Astrocyte (in vitro differentiated cells and primary cell): ENCODE results near the gene ALPI. TPM values are rescaled to one million over a fixed set of nuclear protein-coding genes. Genes with fewer than 3 reads are reported as not detected.
"Not testable (repeated sequence)": the region's sequence is repeated elsewhere in the genome, so short reads cannot be mapped to it uniquely, and the experiment has no call there.

Experiments
- DNase-seq: peaks from one replicate; pipeline ENCODE4 v3.0.0-alpha.2; 2010; ENCODE audit warnings: low read depth
- FAIRE-seq: peaks from 2 replicates; lab custom pipeline; 2011; peaks lifted over from hg19 to GRCh38; lab: Jason Lieb, UNC
- H2AFZ ChIP-seq: 2 replicates; pipeline ENCODE4 v1.6.0; 2012; ENCODE audit warnings: low read depth, low read length, inconsistent platforms
- H3K27ac ChIP-seq: 2 replicates; pipeline ENCODE4 v1.5.1; 2011; ENCODE audit warnings: low read depth, low read length, inconsistent platforms
- H3K27me3 ChIP-seq: 2 replicates; pipeline ENCODE4 v1.6.0; 2011; ENCODE audit warnings: low read length, inconsistent platforms; ENCODE audit not compliant: insufficient read depth
- H3K36me3 ChIP-seq: 2 replicates; pipeline ENCODE4 v1.5.1; 2011; ENCODE audit warnings: low read length, inconsistent platforms; ENCODE audit not compliant: insufficient read depth
- H3K4me1 ChIP-seq: 2 replicates; pipeline ENCODE4 v1.5.1; 2011; ENCODE audit warnings: low read length, inconsistent platforms; ENCODE audit not compliant: insufficient read depth
- H3K4me2 ChIP-seq: 2 replicates; pipeline ENCODE4 v1.6.0; 2012; ENCODE audit warnings: low read length, inconsistent platforms
- H3K4me3 ChIP-seq: 2 replicates; pipeline ENCODE4 v1.5.1; 2011; ENCODE audit warnings: low read depth, mild to moderate bottlenecking, low read length, inconsistent platforms; ENCODE audit not compliant: insufficient read depth
- H3K79me2 ChIP-seq: 2 replicates; pipeline ENCODE4 v1.6.0; 2012; ENCODE audit warnings: mild to moderate bottlenecking, low read length, inconsistent platforms; ENCODE audit not compliant: insufficient read depth
- H3K9ac ChIP-seq: 2 replicates; pipeline ENCODE4 v1.6.0; 2012; ENCODE audit warnings: mild to moderate bottlenecking, low read length, inconsistent platforms
- H3K9me3 ChIP-seq: 2 replicates; pipeline ENCODE4 v1.5.1; 2012; ENCODE audit warnings: low read depth, mild to moderate bottlenecking, low read length, inconsistent platforms; ENCODE audit not compliant: insufficient read depth
- H4K20me1 ChIP-seq: 2 replicates; pipeline ENCODE4 v1.6.0; 2012; ENCODE audit warnings: low read length, inconsistent platforms; ENCODE audit not compliant: insufficient read depth
- H3K27ac Mint-ChIP-seq: one replicate; pipeline ENCODE4 v1.8.0; 2021; ENCODE audit warnings: mild to moderate bottlenecking, mixed read lengths; ENCODE audit not compliant: unreplicated experiment
- H3K27me3 Mint-ChIP-seq: one replicate; pipeline ENCODE4 v1.8.0; 2021; ENCODE audit warnings: low read depth, mixed read lengths; ENCODE audit not compliant: unreplicated experiment
- H3K36me3 Mint-ChIP-seq: one replicate; pipeline ENCODE4 v1.8.0; 2021; ENCODE audit warnings: low read depth, mixed read lengths; ENCODE audit not compliant: unreplicated experiment
- H3K4me1 Mint-ChIP-seq: one replicate; pipeline ENCODE4 v1.8.0; 2021; ENCODE audit warnings: low read depth, mixed read lengths; ENCODE audit not compliant: unreplicated experiment
- H3K4me3 Mint-ChIP-seq: one replicate; pipeline ENCODE4 v1.8.0; 2021; ENCODE audit warnings: mild to moderate bottlenecking, moderate library complexity, mixed read lengths; ENCODE audit not compliant: unreplicated experiment
- H3K9me3 Mint-ChIP-seq: one replicate; pipeline ENCODE4 v1.8.0; 2021; ENCODE audit warnings: mild to moderate bottlenecking, mixed read lengths; ENCODE audit not compliant: unreplicated experiment
- EZH2 ChIP-seq: IDR thresholded peaks from 2 replicates; pipeline ENCODE4 v1.6.1; 2012; ENCODE audit warnings: mild to moderate bottlenecking, low read length, inconsistent platforms; ENCODE audit not compliant: insufficient read depth
- total RNA-seq: library from RNA; stranded (reverse); gene quantifications from 2 replicates; pipeline ENCODE4 v1.2.1, GENCODE V29; 2021
- TF ChIP-seq, protein P1 (sequence below): IDR thresholded peaks from 2 replicates; pipeline ENCODE4 v1.5.1; 2011; ENCODE audit warnings: low read depth, mild to moderate bottlenecking, inconsistent platforms, low read length, moderate library complexity; ENCODE audit not compliant: insufficient read depth

ALPI gene
- total RNA-seq, 1 donor from 2014 or later = not detected

DNA sequence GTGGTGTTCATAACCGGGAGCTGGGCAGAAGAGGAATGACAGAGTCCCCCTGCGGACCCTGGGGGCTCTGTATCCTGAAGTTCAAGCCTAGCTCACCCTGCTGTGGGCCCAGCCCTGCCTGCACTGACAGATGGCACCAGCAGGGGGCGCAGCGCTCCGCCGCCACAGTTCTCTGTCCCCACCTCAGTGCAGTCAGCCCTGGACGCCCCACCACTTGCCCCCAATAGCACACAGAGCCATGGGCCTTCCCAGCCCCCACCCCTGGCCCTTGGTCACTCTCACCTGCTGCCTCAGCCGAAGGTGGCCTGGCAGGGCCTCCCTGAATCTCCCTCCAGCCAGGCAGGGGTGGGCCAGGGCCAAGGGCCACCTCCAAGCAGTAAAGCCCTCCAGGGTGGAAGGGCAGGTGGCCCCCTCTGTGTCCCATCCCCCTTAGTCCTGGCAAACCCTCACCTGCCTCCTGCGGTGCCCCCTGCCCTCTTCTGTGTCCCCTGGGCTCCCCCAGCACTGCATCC, 9.6 kb upstream of the ALPI start:
- H3K79me2 ChIP-seq, H3K27ac ChIP-seq, H3K36me3 ChIP-seq, H3K9ac ChIP-seq, DNase-seq, H2AFZ ChIP-seq, H3K4me2 ChIP-seq, H3K27ac Mint-ChIP-seq, H3K4me3 Mint-ChIP-seq, H3K9me3 ChIP-seq, H3K27me3 ChIP-seq, FAIRE-seq, H3K9me3 Mint-ChIP-seq, H3K4me3 ChIP-seq, H3K4me1 ChIP-seq, H4K20me1 ChIP-seq, H3K36me3 Mint-ChIP-seq, H3K4me1 Mint-ChIP-seq: not testable (repeated sequence)
- peaks cover 24% of the 10 kb centered on the region for H3K27me3 Mint-ChIP-seq

DNA sequence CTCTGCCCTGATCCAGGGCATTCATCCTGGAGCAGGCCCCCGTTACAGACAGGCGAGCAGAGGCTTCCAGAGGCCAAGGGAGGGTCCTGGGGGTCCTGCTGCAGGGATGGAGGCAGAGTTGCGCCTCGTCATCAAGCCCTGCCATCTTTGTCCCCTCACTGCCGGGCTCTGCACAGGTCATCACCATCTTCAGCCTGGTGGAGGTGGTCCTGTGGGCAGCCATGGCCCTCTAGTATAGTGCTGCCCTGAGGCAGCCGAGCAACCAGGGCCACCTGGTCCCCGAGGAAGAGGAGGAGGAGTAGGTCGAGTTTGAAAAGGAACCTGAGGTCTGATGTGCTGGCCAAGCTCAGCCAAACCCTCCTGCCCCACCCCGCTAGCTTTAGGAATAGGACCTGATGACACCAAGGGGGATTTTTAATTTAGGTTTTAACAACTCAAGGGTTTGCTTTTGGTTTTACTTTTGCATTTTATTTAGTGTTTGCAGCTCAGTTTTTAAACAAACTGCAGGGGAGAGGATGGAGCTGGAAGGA, 8.8 kb upstream of the ALPI start:
- no peak overlapping the region for H2AFZ ChIP-seq
- DNase-seq (no peak), FAIRE-seq (no peak)
- peaks cover 17% of the 10 kb centered on the region for H3K27me3 Mint-ChIP-seq
- H3K27ac Mint-ChIP-seq = no peak overlapping the region
- H3K9me3 Mint-ChIP-seq = no peaks in the 10 kb centered on the region
- no peak overlapping the region for H3K4me2 ChIP-seq
- no peaks in the 10 kb centered on the region for H3K79me2 ChIP-seq
- no peak overlapping the region for H3K9ac ChIP-seq
- peaks cover 4% of the 10 kb centered on the region for H3K4me1 Mint-ChIP-seq
- peaks cover 2% of the 10 kb centered on the region for H3K27me3 ChIP-seq
- H3K9me3 ChIP-seq = no peaks in the 10 kb centered on the region
- H3K36me3 ChIP-seq = no peaks in the 10 kb centered on the region
- H4K20me1 ChIP-seq = no peaks in the 10 kb centered on the region
- no peak overlapping the region for H3K4me3 Mint-ChIP-seq
- TF ChIP-seq EZH2 = no peak
- TF ChIP-seq, protein P1, sequence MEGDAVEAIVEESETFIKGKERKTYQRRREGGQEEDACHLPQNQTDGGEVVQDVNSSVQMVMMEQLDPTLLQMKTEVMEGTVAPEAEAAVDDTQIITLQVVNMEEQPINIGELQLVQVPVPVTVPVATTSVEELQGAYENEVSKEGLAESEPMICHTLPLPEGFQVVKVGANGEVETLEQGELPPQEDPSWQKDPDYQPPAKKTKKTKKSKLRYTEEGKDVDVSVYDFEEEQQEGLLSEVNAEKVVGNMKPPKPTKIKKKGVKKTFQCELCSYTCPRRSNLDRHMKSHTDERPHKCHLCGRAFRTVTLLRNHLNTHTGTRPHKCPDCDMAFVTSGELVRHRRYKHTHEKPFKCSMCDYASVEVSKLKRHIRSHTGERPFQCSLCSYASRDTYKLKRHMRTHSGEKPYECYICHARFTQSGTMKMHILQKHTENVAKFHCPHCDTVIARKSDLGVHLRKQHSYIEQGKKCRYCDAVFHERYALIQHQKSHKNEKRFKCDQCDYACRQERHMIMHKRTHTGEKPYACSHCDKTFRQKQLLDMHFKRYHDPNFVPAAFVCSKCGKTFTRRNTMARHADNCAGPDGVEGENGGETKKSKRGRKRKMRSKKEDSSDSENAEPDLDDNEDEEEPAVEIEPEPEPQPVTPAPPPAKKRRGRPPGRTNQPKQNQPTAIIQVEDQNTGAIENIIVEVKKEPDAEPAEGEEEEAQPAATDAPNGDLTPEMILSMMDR = no peak
- no peaks in the 10 kb centered on the region for H3K36me3 Mint-ChIP-seq
- no peak overlapping the region for H3K27ac ChIP-seq
- H3K4me1 ChIP-seq = no peaks in the 10 kb centered on the region
- H3K4me3 ChIP-seq = no peak overlapping the region

DNA sequence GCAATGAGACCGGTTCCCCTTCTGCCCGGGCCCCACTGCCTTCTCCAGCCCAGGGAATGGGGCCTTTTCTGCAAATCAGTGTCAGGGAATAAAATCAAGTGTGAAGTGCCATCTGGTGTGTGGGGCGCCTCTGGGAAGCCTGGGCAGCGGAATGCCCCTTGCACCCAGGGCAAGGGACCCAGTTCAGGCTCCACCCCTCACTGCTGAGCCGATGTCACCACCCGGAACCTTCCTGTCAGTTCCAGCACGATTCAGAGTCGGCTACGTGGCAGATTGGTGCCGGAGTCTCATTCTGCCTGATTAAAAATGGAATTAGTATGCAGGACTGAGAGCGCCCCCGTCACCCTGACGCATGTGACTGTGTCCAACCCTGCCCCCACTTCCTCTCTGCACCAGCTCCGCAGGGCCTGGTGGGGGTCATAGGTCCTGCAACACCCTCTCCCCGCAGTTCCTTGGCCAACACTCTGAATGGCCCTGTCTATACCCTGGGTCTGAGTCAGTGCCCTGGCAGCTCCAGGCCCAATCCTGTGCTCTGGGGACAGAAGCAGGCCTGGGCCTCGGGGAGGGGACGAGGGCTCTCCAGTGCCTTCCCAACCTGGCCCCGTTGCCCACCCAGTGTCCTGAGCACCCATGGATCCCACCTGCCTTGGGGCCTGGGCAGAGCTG, 8.2 kb upstream of the ALPI start:
- no peak overlapping the region for H3K27ac Mint-ChIP-seq
- H3K27ac ChIP-seq = no peak overlapping the region
- H3K9ac ChIP-seq = no peak overlapping the region
- H3K36me3 Mint-ChIP-seq = no peaks in the 10 kb centered on the region
- H3K9me3 Mint-ChIP-seq = no peaks in the 10 kb centered on the region
- H3K79me2 ChIP-seq = no peaks in the 10 kb centered on the region
- H3K27me3 Mint-ChIP-seq = peaks cover 20% of the 10 kb centered on the region
- H3K4me3 Mint-ChIP-seq = no peak overlapping the region
- H3K36me3 ChIP-seq = no peaks in the 10 kb centered on the region
- DNase-seq (no peak), FAIRE-seq (no peak)
- H3K4me1 Mint-ChIP-seq = peaks cover 4% of the 10 kb centered on the region
- H3K4me3 ChIP-seq = no peak overlapping the region
- H2AFZ ChIP-seq = peak overlapping the region; percentile 34
- no peak overlapping the region for H3K4me2 ChIP-seq
- TF ChIP-seq EZH2 = no peak
- no peaks in the 10 kb centered on the region for H4K20me1 ChIP-seq
- H3K9me3 ChIP-seq = no peaks in the 10 kb centered on the region
- no peaks in the 10 kb centered on the region for H3K4me1 ChIP-seq
- peaks cover 2% of the 10 kb centered on the region for H3K27me3 ChIP-seq
